IMR-90 (cell line): ENCODE data around the gene TMED10.

Experiments
- BHLHE40 ChIP-seq: fragments of 150-350 bp; IDR thresholded peaks from 2 replicates; pipeline ENCODE4 v1.6.1; 2016; ENCODE audit warnings: mild to moderate bottlenecking, low read depth, low read length
- CTCF ChIP-seq: conservative IDR thresholded peaks from 2 replicates; pipeline ENCODE4 v1.5.1; 2012; ENCODE audit warnings: mild to moderate bottlenecking, low read depth, low read length, improper control_type of control experiment
- FOS ChIP-seq: fragments of 150-350 bp; IDR thresholded peaks from 2 replicates; pipeline ENCODE4 v1.6.1; 2016; ENCODE audit warnings: low read depth, low read length
- MAFK ChIP-seq: IDR thresholded peaks from 2 replicates; pipeline ENCODE4 v1.6.1; 2012; ENCODE audit warnings: low read depth, low read length, improper control_type of control experiment
- MAZ ChIP-seq: IDR thresholded peaks from 2 replicates; pipeline ENCODE4 v1.6.1; 2012; ENCODE audit warnings: low read depth, mild to moderate bottlenecking, low read length, improper control_type of control experiment, moderate library complexity, borderline replicate concordance
- NFE2L2 ChIP-seq: fragments of 150-350 bp; IDR thresholded peaks from 2 replicates; pipeline ENCODE4 v1.6.1; 2016; ENCODE audit warnings: low read depth, mild to moderate bottlenecking, low read length
- POLR2A ChIP-seq: IDR thresholded peaks from 2 replicates; pipeline ENCODE4 v1.6.1; 2012; ENCODE audit warnings: mild to moderate bottlenecking, low read depth, low read length
- RAD21 ChIP-seq: IDR thresholded peaks from 2 replicates; pipeline ENCODE4 v1.6.1; 2012; ENCODE audit warnings: low read length, improper control_type of control experiment
- RCOR1 ChIP-seq: IDR thresholded peaks from 2 replicates; pipeline ENCODE4 v1.6.1; 2012; ENCODE audit warnings: mild to moderate bottlenecking, low read length, improper control_type of control experiment; ENCODE audit not compliant: insufficient replicate concordance
- RFX5 ChIP-seq: IDR thresholded peaks from 2 replicates; pipeline ENCODE4 v1.8.0; 2012; ENCODE audit warnings: low read depth, mild to moderate bottlenecking, low read length, moderate library complexity
- SMC3 ChIP-seq: fragments of 150-350 bp; IDR thresholded peaks from 2 replicates; pipeline ENCODE4 v1.6.1; 2016; ENCODE audit warnings: low read depth, mild to moderate bottlenecking, antibody characterized with exemption, low read length, moderate library complexity
- USF2 ChIP-seq: fragments of 150-350 bp; IDR thresholded peaks from 2 replicates; pipeline ENCODE4 v1.6.1; 2017; ENCODE audit warnings: mild to moderate bottlenecking, antibody characterized with exemption, low read length, low read depth
- TF ChIP-seq, protein P1 (sequence below): fragments of 150-350 bp; IDR thresholded peaks from 2 replicates; pipeline ENCODE4 v1.6.1; 2016; ENCODE audit warnings: low read depth, mild to moderate bottlenecking, low read length, moderate library complexity, borderline replicate concordance

DNA sequence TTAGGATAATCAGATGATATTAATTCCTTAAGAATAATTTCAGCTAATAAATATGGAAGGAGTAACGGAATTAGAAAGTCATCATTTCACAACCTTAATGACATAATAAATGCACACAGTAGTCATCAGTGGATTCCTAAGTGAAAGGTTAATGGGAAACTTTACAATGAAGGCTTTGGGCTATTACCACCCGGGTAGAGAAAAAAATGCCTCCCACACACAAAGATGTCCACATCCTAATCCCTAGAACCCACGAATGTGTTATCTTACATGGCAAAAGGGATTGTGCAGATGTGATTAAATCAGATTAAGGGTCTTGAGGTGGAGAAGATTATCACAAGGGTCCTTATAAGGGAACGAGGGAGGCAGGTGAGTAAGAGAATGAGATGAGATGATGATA lies 5.6 kb downstream of the TMED10 start:
- TF ChIP-seq CTCF (no peak), POLR2A (no peak), BHLHE40 (no peak), RAD21 (no peak), MAZ (no peak), NFE2L2 (no peak), RCOR1 (no peak), SMC3 (no peak), RFX5 (no peak), FOS (no peak), MAFK (no peak), USF2 (no peak)
- TF ChIP-seq, protein P1, sequence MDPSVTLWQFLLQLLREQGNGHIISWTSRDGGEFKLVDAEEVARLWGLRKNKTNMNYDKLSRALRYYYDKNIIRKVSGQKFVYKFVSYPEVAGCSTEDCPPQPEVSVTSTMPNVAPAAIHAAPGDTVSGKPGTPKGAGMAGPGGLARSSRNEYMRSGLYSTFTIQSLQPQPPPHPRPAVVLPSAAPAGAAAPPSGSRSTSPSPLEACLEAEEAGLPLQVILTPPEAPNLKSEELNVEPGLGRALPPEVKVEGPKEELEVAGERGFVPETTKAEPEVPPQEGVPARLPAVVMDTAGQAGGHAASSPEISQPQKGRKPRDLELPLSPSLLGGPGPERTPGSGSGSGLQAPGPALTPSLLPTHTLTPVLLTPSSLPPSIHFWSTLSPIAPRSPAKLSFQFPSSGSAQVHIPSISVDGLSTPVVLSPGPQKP = no peak
